NCI-H82 treated with DMSO at 0.1 percent for 48 hours (cell line): Measurements from ENCODE around the gene C4BPA.

Experiments used
- DNase-seq: peaks from one replicate; lab custom pipeline; 2025; ENCODE audit not compliant: unreplicated experiment; lab: John Stamatoyannopoulos, UW

Gene C4BPA

GRCh38 chr1:207179036-207179435 lies 75.0 kb downstream of the C4BPA start:
- no peak for DNase-seq

GRCh38 chr1:207181847-207182246 lies 77.8 kb downstream of the C4BPA start:
- DNase-seq = no peak

- no peak for DNase-seq
These were observed 82.5 kb downstream of the C4BPA start for GRCh38 chr1:207186503-207186902.

GRCh38 chr1:207188901-207189300 lies 84.9 kb downstream of the C4BPA start:
- DNase-seq = no peak

- no peak for DNase-seq
These were observed 87.0 kb downstream of the C4BPA start for GRCh38 chr1:207191061-207191460.

- DNase-seq = no peak
These were observed 87.7 kb downstream of the C4BPA start for GRCh38 chr1:207191776-207192175.

- no peak for DNase-seq
These were observed 90.2 kb downstream of the C4BPA start for GRCh38 chr1:207194197-207194596.
